Nephron progenitor cell (in vitro differentiated cells): Measurements from ENCODE around the gene GRK7.

Experiments used
- DNase-seq: peaks from one replicate; pipeline ENCODE4 v3.0.0; 2021
- H3K27ac Mint-ChIP-seq: 2 replicates; pipeline ENCODE4 v1.8.0; 2021; ENCODE audit warnings: mild to moderate bottlenecking, moderate library complexity, mixed read lengths
- H3K27me3 Mint-ChIP-seq: 2 replicates; pipeline ENCODE4 v1.8.0; 2021; ENCODE audit warnings: mild to moderate bottlenecking, low read depth, mixed read lengths; ENCODE audit not compliant: poor library complexity
- H3K36me3 Mint-ChIP-seq: 2 replicates; pipeline ENCODE4 v1.8.0; 2021; ENCODE audit warnings: low read depth, mixed read lengths
- H3K4me1 Mint-ChIP-seq: 2 replicates; pipeline ENCODE4 v1.8.0; 2021; ENCODE audit warnings: mixed read lengths
- H3K4me3 Mint-ChIP-seq: 2 replicates; pipeline ENCODE4 v1.8.0; 2021; ENCODE audit warnings: mild to moderate bottlenecking, moderate library complexity, mixed read lengths
- H3K9me3 Mint-ChIP-seq: 2 replicates; pipeline ENCODE4 v1.8.0; 2021; ENCODE audit warnings: mild to moderate bottlenecking, moderate library complexity, mixed read lengths
- TF ChIP-seq, protein P1 (sequence below): fragments of 200-600 bp; sonication (generic); IDR thresholded peaks from 2 replicates; pipeline ENCODE4 v1.5.0; 2021; ENCODE audit warnings: antibody characterized with exemption

The GRK7 gene

DNA sequence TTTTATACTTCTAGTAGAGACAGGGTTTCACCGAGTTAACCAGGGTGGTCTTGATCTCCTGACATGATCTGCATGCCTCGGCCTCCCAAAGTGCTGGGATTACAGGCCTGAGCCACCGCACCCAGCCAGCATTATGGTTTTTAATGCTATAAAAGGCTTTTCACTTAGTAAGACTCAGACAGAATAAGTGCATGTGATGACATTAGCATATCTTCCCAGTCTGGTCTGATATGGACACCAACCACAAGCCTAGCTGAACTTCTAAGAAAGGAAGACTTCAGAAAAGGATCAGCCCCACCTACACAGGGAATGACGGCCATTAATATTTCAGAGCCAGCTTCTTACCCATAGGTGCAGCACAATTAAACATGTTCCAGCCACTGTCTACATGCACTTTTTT lies 27.0 kb downstream of the GRK7 start:
- H3K9me3 Mint-ChIP-seq: no peaks in the 10 kb centered on the region
- H3K4me1 Mint-ChIP-seq: peaks cover 24% of the 10 kb centered on the region
- no peak overlapping the region for H3K27ac Mint-ChIP-seq
- H3K36me3 Mint-ChIP-seq: no peaks in the 10 kb centered on the region
- peaks cover 14% of the 10 kb centered on the region for H3K27me3 Mint-ChIP-seq
- no peak for DNase-seq
- no peak overlapping the region for H3K4me3 Mint-ChIP-seq
- TF ChIP-seq, protein P1, sequence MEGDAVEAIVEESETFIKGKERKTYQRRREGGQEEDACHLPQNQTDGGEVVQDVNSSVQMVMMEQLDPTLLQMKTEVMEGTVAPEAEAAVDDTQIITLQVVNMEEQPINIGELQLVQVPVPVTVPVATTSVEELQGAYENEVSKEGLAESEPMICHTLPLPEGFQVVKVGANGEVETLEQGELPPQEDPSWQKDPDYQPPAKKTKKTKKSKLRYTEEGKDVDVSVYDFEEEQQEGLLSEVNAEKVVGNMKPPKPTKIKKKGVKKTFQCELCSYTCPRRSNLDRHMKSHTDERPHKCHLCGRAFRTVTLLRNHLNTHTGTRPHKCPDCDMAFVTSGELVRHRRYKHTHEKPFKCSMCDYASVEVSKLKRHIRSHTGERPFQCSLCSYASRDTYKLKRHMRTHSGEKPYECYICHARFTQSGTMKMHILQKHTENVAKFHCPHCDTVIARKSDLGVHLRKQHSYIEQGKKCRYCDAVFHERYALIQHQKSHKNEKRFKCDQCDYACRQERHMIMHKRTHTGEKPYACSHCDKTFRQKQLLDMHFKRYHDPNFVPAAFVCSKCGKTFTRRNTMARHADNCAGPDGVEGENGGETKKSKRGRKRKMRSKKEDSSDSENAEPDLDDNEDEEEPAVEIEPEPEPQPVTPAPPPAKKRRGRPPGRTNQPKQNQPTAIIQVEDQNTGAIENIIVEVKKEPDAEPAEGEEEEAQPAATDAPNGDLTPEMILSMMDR: no peak

DNA sequence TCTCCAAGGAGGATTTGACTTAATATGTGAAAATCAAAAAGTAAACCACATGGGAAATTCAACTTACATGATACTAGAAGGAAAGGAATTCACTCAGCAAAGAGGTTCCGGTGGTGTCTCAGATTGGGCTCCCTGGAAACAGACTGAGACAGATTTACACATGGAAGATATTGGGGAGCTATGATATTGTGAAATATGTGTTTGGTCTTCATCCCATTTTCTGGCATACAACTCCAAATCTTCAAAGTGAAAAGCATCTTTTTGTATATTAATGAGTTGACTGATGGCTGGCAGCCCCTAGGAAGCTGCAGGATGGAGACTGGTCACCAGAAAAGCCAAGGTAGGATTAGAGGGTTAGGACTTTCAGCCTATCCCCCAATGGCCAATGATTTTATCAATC lies 29.3 kb downstream of the GRK7 start:
- Mint-ChIP-seq H3K27me3 (peaks cover 14% of the 10 kb centered on the region), H3K4me1 (peaks cover 42% of the 10 kb centered on the region), H3K36me3 (no peaks in the 10 kb centered on the region), H3K27ac (no peak overlapping the region), H3K9me3 (no peaks in the 10 kb centered on the region), H3K4me3 (no peak overlapping the region)
- TF ChIP-seq, protein P1: no peak
- no peak for DNase-seq

DNA sequence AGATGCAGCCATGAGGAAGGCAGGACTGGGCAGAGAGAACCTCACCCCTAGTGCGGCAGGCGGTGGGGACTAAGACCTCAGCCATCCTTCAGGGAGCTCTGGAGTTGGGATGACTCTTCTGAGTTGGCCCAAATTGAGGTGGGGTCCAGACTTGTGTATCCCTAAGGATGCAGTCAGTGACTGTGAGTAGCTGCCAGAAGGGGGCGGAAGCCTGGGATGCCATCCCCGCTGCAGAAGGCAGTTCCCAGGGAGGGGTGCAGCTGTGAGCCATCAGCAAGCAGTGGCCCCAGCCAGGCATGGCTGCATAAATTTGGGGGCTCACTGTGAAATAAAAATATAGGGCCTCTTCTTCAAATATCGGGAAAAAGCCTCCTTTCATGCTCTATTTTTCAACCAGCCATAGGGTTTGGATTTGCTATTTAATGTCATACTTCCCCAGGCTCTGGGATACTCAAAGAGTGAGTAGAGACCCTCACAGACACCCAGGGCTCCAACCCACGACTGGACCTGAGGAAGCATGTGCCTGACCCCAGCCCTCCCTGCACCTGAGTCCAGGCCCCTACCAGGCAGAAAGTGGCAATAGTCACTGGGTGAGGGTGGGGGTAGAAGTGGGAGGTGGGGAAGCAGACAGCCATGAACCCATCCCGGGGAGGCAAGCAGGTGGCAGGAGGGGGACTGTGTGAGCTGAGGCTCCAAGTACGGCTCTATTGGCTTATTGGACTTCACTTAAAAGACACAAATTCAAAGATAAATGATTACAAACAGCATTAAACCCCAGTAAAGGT lies 30.5 kb downstream of the GRK7 start:
- H3K4me1 Mint-ChIP-seq: peaks cover 46% of the 10 kb centered on the region
- no peaks in the 10 kb centered on the region for H3K36me3 Mint-ChIP-seq
- H3K4me3 Mint-ChIP-seq: no peak overlapping the region
- H3K27me3 Mint-ChIP-seq: peaks cover 8% of the 10 kb centered on the region
- H3K9me3 Mint-ChIP-seq: no peaks in the 10 kb centered on the region
- TF ChIP-seq, protein P1: peak; percentile 11
- no peak overlapping the region for H3K27ac Mint-ChIP-seq
- no peak for DNase-seq

DNA sequence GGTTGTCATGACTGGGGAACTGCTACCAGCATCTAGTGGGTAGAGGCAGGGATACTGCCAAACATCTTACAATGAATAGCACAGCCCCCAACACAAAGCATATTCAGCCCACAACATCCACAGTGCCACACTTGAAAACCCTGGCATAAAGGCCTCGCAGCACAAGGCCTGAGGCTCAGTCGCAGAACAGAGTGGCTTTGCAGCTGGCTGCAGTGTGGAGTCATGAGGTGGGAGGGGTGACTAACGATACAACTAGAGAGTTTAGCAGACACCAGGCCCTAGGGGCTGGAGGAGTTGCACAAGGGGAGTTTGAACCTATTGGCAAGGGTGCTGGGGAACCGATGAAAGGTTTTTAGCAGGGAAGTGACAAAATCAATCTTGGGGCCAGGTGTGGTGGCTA lies 32.1 kb downstream of the GRK7 start:
- H3K27ac Mint-ChIP-seq: no peak overlapping the region
- H3K4me3 Mint-ChIP-seq: no peak overlapping the region
- peaks cover 5% of the 10 kb centered on the region for H3K9me3 Mint-ChIP-seq
- no peak for DNase-seq
- H3K36me3 Mint-ChIP-seq: peaks cover 4% of the 10 kb centered on the region
- TF ChIP-seq, protein P1: no peak
- peaks cover 50% of the 10 kb centered on the region for H3K4me1 Mint-ChIP-seq
- peaks cover 4% of the 10 kb centered on the region for H3K27me3 Mint-ChIP-seq

DNA sequence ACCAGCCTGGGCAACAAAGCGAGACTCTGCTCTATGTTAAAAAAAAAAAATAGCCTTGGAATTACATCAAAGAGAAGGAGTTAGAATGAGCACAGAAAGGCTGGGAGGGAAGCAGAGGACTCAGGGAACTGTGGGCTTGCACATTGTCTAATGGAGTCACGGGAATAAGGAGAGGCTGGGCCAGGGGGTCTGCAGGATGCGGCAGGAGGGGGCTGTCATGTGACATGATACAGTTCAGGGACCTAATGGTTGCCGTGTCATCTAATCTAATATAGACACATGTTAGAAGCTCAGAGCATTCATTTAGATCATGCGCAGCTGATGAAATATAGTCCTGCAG lies 32.5 kb downstream of the GRK7 start:
- H3K27ac Mint-ChIP-seq: no peak overlapping the region
- no peak for DNase-seq
- H3K9me3 Mint-ChIP-seq: peaks cover 10% of the 10 kb centered on the region
- peaks cover 50% of the 10 kb centered on the region for H3K4me1 Mint-ChIP-seq
- TF ChIP-seq, protein P1: no peak
- no peak overlapping the region for H3K4me3 Mint-ChIP-seq
- H3K36me3 Mint-ChIP-seq: peaks cover 8% of the 10 kb centered on the region
- H3K27me3 Mint-ChIP-seq: peaks cover 2% of the 10 kb centered on the region
